Tibial artery (tissue), 4 donors: Measurements from ENCODE around the gene RHBDD3.

Experiments
- DNase-seq, 2 donors: peaks; one replicate each; pipeline ENCODE4 v3.0.0-alpha.2; 2019
- H3K27ac ChIP-seq, 2 donors: fragments of 200-600 bp; sonication (generic) in 1 of 2; 1 replicate in 1 of 2; 2 replicates in 1 of 2; pipeline ENCODE4 v1.5.1; 2018 to 2019; ENCODE audit warnings: mild to moderate bottlenecking in 1 of 2
- H3K27me3 ChIP-seq, 2 donors: fragments of 200-600 bp; sonication (generic) in 1 of 2; one replicate each; pipeline versions ENCODE4 v1.5.1 to v1.6.0; 2016 to 2019
- H3K36me3 ChIP-seq, 3 donors: fragments of 200-600 bp; sonication (generic) in 2 of 3; one replicate each; pipeline ENCODE4 v1.5.1; 2016 to 2019; ENCODE audit warnings: mild to moderate bottlenecking in 2 of 3
- H3K4me1 ChIP-seq, 4 donors: fragments of 200-600 bp; sonication (generic) in 2 of 4; 1 replicate in 3 of 4; 2 replicates in 1 of 4; pipeline ENCODE4 v1.5.1; 2016 to 2019
- H3K4me3 ChIP-seq, 2 donors: fragments of 200-600 bp; sonication (generic) in 1 of 2; 1 replicate in 1 of 2; 2 replicates in 1 of 2; pipeline ENCODE4 v1.5.1; 2018 to 2019; ENCODE audit warnings: mild to moderate bottlenecking in 2 of 2
- H3K9me3 ChIP-seq, 3 donors: fragments of 200-600 bp; sonication (generic) in 1 of 3; one replicate each; pipeline ENCODE4 v1.5.1; 2016 to 2019
- CTCF ChIP-seq, 2 experiments: fragments of 200-600 bp in 1 of 2; fragments of 450-650 bp in 1 of 2; IDR thresholded peaks; one replicate each; pipeline ENCODE4 v1.5.1; 2017 to 2019; ENCODE audit warnings: antibody characterized with exemption in 2 of 2, mild to moderate bottlenecking in 1 of 2, moderate library complexity in 1 of 2
- intact Hi-C: fragments of 100-400 bp; cut with DNase I; formaldehyde crosslinking; loops from one replicate; pipeline ENCODE4 v1.15.0; 2023; ENCODE audit warnings: low total_unique reads

RHBDD3 gene

GRCh38 chr22:29267858-29268510 is at the start of gene RHBDD3, which contains the start of gene EWSR1:
Gene RHBDD3, minus strand, starts transcription at chr22:29267981. Its CDS starts 2,355 bp downstream, at chr22:29265626.
Gene EWSR1, plus strand, starts transcription at chr22:29268268. Its CDS starts 69 bp downstream, at chr22:29268337.
- TF ChIP-seq CTCF (IDR thresholded peaks at IDR 0.05) = no peak
- no peaks in the 10 kb centered on the region for H3K9me3 ChIP-seq
- intact Hi-C loops = loop anchor here (5.0 to 10.0 kb wide), 2 partner anchors 39 to 383 kb away; partner anchors contain the start of genes GAS2L1 and ZNRF3
- peak within 1 kb of the TSS; percentile 98 to 99 for H3K27ac ChIP-seq
- peak; percentile 95 to 98 for DNase-seq
- H3K36me3 ChIP-seq = peaks cover 9 to 24% (median 10%) of the 10 kb centered on the region in 3 donors
- H3K4me1 ChIP-seq = peaks cover 0 to 50% (median 32%) of the 10 kb centered on the region in 4 donors
- peak within 1 kb of the TSS; percentile 90 to 95 for H3K4me3 ChIP-seq
- H3K27me3 ChIP-seq = no peaks in the 10 kb centered on the region

DNA sequence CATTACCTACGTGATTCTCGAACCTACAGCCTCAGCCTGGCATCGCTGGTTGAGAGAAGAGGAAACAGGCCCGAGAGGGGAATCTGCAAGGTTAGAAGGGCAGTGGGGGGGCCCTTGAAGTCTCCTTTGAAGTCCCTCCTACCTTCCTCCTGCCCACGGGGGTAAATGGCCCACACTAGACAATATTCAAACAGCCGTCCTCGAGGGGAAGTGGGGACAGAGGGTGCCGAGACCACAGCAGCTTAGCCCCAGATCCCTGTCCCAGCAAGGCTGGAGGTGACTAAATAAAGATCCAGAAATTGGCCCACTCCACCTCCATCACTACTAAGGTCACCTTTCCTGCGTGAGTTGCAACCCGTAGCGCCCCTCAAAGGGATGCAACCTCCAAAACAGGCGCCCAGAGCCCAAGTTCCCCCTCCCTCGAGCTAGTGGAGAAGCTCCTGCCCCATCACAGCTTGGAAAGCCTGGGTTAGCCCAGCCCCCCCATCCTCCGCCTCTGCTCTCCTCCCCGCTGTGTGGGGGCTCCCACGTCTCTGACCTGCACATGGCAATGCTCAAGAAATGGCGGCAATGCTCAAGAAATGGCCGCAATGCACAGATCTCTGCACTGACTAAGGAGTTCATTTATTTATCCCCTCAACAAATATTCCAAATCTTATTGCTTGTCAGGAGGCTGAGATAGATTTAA is 48.5 kb upstream of the RHBDD3 start:
- TF ChIP-seq CTCF (IDR thresholded peaks at IDR 0.05) = no peak
- H3K36me3 ChIP-seq = no peaks in the 10 kb centered on the region
- intact Hi-C loops = no loop called here
- H3K4me3 ChIP-seq = no peak overlapping the region
- H3K4me1 ChIP-seq = peaks cover 3 to 39% (median 37%) of the 10 kb centered on the region in 4 donors
- no peaks in the 10 kb centered on the region for H3K9me3 ChIP-seq
- H3K27me3 ChIP-seq = peaks cover 0 to 37% of the 10 kb centered on the region in 2 donors
- H3K27ac ChIP-seq = no peak overlapping the region
- no peak for DNase-seq

GRCh38 chr22:29315286-29316140 is 47.7 kb upstream of the RHBDD3 start, which contains the start of gene RASL10A:
Gene RASL10A, minus strand, starts transcription at chr22:29315697. Its CDS starts 451 bp downstream, at chr22:29315246.
- Histone ChIP-seq H3K27me3 (peaks cover 0 to 37% of the 10 kb centered on the region in 2 donors), H3K4me1 (peaks cover 3 to 46% (median 43%) of the 10 kb centered on the region in 4 donors), H3K27ac (no peak within 1 kb of the TSS), H3K4me3 (peak within 1 kb of the TSS; percentile 8 to 48), H3K9me3 (no peaks in the 10 kb centered on the region), H3K36me3 (no peaks in the 10 kb centered on the region)
- intact Hi-C loops = no loop called here
- peak in 1 of 2 donors; percentile 52 for DNase-seq
- TF ChIP-seq CTCF (IDR thresholded peaks at IDR 0.05) = no peak

- DNase-seq = peak in 1 of 2 donors; percentile 64
- Histone ChIP-seq H3K4me1 (peaks cover 3 to 54% (median 50%) of the 10 kb centered on the region in 4 donors), H3K36me3 (no peaks in the 10 kb centered on the region), H3K9me3 (no peaks in the 10 kb centered on the region), H3K27ac (no peak overlapping the region), H3K4me3 (peak overlapping the region; percentile 8 to 48), H3K27me3 (peaks cover 0 to 37% of the 10 kb centered on the region in 2 donors)
- TF ChIP-seq CTCF (IDR thresholded peaks at IDR 0.05) = no peak
- intact Hi-C loops = no loop called here
These were observed 46.9 kb upstream of the RHBDD3 start for GRCh38 chr22:29314537-29315285.
